GM18526 (cell line): ENCODE data around the gene JAZF1.

Experiments
- POLR2A ChIP-seq: IDR thresholded peaks from 3 replicates; pipeline ENCODE4 v1.6.1; 2011; ENCODE audit not compliant: insufficient read length; ENCODE audit errors: extremely low read depth

Gene JAZF1

GRCh38 chr7:28044825-28045224 lies 135.8 kb downstream of the JAZF1 start:
- no peak for TF ChIP-seq POLR2A

- TF ChIP-seq POLR2A: no peak
Observed at GRCh38 chr7:28042721-28043120, 137.9 kb downstream of the JAZF1 start.

GRCh38 chr7:28041508-28042314 lies 138.9 kb downstream of the JAZF1 start:
- TF ChIP-seq POLR2A: no peak

- no peak for TF ChIP-seq POLR2A
Observed at GRCh38 chr7:28038175-28038797, 142.3 kb downstream of the JAZF1 start.

GRCh38 chr7:28037220-28038010 lies 143.2 kb downstream of the JAZF1 start:
- no peak for TF ChIP-seq POLR2A

GRCh38 chr7:28036696-28037095 lies 143.9 kb downstream of the JAZF1 start:
- no peak for TF ChIP-seq POLR2A

- TF ChIP-seq POLR2A: no peak
Observed at GRCh38 chr7:28033386-28033785, 147.2 kb downstream of the JAZF1 start.

- no peak for TF ChIP-seq POLR2A
Observed at GRCh38 chr7:28032738-28033380, 147.7 kb downstream of the JAZF1 start.

- no peak for TF ChIP-seq POLR2A
Observed at GRCh38 chr7:28029051-28029450, 151.5 kb downstream of the JAZF1 start.

GRCh38 chr7:28028471-28028870 lies 152.1 kb downstream of the JAZF1 start:
- TF ChIP-seq POLR2A: no peak

- no peak for TF ChIP-seq POLR2A
Observed at GRCh38 chr7:28026237-28026636, 154.4 kb downstream of the JAZF1 start.

GRCh38 chr7:28024786-28025334 lies 155.7 kb downstream of the JAZF1 start:
- no peak for TF ChIP-seq POLR2A

GRCh38 chr7:28020302-28020940 lies 160.2 kb downstream of the JAZF1 start:
- TF ChIP-seq POLR2A: no peak

GRCh38 chr7:28018856-28019465 lies 161.6 kb downstream of the JAZF1 start:
- TF ChIP-seq POLR2A: no peak
